ENCODE data around the gene TANC2. TPM values are rescaled to one million over a fixed set of nuclear protein-coding genes. Genes with fewer than 3 reads are reported as not detected.

TANC2 gene
- polyA plus RNA-seq, 2 of the 4 experiments (the other 2 are of a cell fraction) = 16.3 to 33.7 TPM

DNA sequence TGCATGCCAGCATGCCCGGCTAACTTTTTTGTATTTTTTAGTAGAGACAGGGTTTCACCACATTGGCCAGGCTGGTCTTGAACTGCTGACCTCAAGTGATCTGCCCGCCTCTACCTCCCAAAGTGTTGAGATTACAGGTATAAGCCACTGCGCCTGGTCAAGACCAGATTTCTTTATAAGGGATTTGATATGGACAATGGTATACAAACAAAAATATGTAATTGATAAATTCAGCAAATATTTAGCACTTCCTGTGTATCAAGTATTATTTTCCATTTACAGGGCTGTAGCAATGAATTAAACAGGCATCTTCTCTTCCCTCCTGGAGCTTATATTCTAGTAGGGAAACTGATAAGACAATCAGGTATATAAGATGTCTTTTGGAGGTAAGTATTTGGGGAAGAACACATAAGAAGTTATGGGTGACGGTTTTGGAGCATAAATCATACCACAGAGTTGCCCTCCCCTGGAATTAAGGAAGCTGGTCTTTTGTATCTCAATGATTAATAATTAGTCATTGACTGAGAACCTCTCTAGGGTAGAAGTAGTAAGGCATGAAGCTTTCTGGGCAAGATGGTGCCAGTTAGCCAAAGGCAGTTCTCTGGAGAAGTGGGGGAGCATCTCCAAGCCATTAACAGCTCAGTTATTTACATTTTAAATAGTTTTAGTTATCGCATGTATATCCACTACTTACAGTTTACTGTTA is 35.8 kb downstream of the TANC2 start:
- ATAC-seq (no peak; a peak in 1 of 6 replicates), DNase-seq (ENCODE audit: low read depth in 1 of 2, low spot score in 1 of 2) (no peak), FAIRE-seq (no peak)
- TF ChIP-seq JUN (IDR thresholded peaks at IDR 0.05) (no peak), GATA3 (IDR thresholded peaks at IDR 0.05; ENCODE audit: borderline replicate concordance) (no peak), HEYL (CRISPR knock-in tag; IDR thresholded peaks at IDR 0.05) (no peak), HDAC2 (IDR thresholded peaks at IDR 0.05) (no peak), CBX2 (IDR thresholded peaks at IDR 0.05; ENCODE audit: borderline replicate concordance, low read depth) (no peak), RNF2 (IDR thresholded peaks at IDR 0.05; ENCODE audit: borderline replicate concordance, low read depth) (no peak), ELK1 (IDR thresholded peaks at IDR 0.05; ENCODE audit: low read depth, low read length) (no peak)
- TF ChIP-seq, protein P1, sequence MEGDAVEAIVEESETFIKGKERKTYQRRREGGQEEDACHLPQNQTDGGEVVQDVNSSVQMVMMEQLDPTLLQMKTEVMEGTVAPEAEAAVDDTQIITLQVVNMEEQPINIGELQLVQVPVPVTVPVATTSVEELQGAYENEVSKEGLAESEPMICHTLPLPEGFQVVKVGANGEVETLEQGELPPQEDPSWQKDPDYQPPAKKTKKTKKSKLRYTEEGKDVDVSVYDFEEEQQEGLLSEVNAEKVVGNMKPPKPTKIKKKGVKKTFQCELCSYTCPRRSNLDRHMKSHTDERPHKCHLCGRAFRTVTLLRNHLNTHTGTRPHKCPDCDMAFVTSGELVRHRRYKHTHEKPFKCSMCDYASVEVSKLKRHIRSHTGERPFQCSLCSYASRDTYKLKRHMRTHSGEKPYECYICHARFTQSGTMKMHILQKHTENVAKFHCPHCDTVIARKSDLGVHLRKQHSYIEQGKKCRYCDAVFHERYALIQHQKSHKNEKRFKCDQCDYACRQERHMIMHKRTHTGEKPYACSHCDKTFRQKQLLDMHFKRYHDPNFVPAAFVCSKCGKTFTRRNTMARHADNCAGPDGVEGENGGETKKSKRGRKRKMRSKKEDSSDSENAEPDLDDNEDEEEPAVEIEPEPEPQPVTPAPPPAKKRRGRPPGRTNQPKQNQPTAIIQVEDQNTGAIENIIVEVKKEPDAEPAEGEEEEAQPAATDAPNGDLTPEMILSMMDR (IDR thresholded peaks at IDR 0.05) = no peak
- ChIA-PET POLR2A (no interaction called here), CTCF (interaction anchor here (0.9 kb wide), 1 partner anchor 224 kb away, joined by 4 read pairs; no protein-coding TSS in a partner anchor)
- 88% methylated on average over 5 of the region's 5 CpGs for WGBS (ENCODE audit: missing lambda C conversion rate)
- Histone ChIP-seq H3K27ac (no peak overlapping the region), H3K9me3 (no peaks in the 10 kb centered on the region), H3K4me3 (no peak overlapping the region), H3K4me1 (peaks cover 27% of the 10 kb centered on the region), H3K4me2 (no peak overlapping the region)

- DNase-seq (ENCODE audit: low read depth in 1 of 2, low spot score in 1 of 2) (no peak), FAIRE-seq (no peak), ATAC-seq (no peak)
- ChIA-PET POLR2A (no interaction called here), CTCF (interaction anchor here (0.9 to 1.7 kb wide), 3 partner anchors 36 to 299 kb away, joined by 4 to 7 read pairs (median 5); partner anchors contain the start of gene TANC2)
- Histone ChIP-seq H3K4me3 (no peak overlapping the region), H3K27ac (no peak overlapping the region), H3K4me1 (peaks cover 26% of the 10 kb centered on the region), H3K9me3 (no peaks in the 10 kb centered on the region), H3K4me2 (no peak overlapping the region)
- 87% methylated on average over 2 of the region's 2 CpGs for WGBS (ENCODE audit: missing lambda C conversion rate)
- TF ChIP-seq BHLHE40 (IDR thresholded peaks at IDR 0.05; ENCODE audit: low read depth, low read length) (no peak), RNF2 (IDR thresholded peaks at IDR 0.05; ENCODE audit: borderline replicate concordance, low read depth) (no peak), MYC (IDR thresholded peaks at IDR 0.05; ENCODE audit: borderline replicate concordance, low read length) (no peak), RFX5 (IDR thresholded peaks at IDR 0.05) (no peak), CHD4 (IDR thresholded peaks at IDR 0.05; ENCODE audit: borderline replicate concordance) (no peak)
- TF ChIP-seq, protein P2, sequence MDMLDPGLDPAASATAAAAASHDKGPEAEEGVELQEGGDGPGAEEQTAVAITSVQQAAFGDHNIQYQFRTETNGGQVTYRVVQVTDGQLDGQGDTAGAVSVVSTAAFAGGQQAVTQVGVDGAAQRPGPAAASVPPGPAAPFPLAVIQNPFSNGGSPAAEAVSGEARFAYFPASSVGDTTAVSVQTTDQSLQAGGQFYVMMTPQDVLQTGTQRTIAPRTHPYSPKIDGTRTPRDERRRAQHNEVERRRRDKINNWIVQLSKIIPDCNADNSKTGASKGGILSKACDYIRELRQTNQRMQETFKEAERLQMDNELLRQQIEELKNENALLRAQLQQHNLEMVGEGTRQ (IDR thresholded peaks at IDR 0.05) = no peak
Measured at GRCh38 chr17:63002625-63003024, 36.6 kb downstream of the TANC2 start.

GRCh38 chr17:63015824-63016223 is 49.8 kb downstream of the TANC2 start:
- FAIRE-seq (no peak), DNase-seq (ENCODE audit: low read depth in 1 of 2, low spot score in 1 of 2) (no peak), ATAC-seq (no peak)
- TF ChIP-seq CHD4 (IDR thresholded peaks at IDR 0.05; ENCODE audit: borderline replicate concordance) (no peak), GATA3 (IDR thresholded peaks at IDR 0.05; ENCODE audit: borderline replicate concordance) (no peak), MAX (IDR thresholded peaks at IDR 0.05) (no peak), NFE2L2 (conservative IDR thresholded peaks at IDR 0.05; ENCODE audit: low read length) (no peak), EHMT2 (IDR thresholded peaks at IDR 0.05; ENCODE audit: low read depth) (no peak), JUNB (IDR thresholded peaks at IDR 0.05) (no peak), MAFK (IDR thresholded peaks at IDR 0.05; ENCODE audit: partially characterized antibody) (no peak), RFX5 (IDR thresholded peaks at IDR 0.05) (no peak)
- TF ChIP-seq, protein P3, sequence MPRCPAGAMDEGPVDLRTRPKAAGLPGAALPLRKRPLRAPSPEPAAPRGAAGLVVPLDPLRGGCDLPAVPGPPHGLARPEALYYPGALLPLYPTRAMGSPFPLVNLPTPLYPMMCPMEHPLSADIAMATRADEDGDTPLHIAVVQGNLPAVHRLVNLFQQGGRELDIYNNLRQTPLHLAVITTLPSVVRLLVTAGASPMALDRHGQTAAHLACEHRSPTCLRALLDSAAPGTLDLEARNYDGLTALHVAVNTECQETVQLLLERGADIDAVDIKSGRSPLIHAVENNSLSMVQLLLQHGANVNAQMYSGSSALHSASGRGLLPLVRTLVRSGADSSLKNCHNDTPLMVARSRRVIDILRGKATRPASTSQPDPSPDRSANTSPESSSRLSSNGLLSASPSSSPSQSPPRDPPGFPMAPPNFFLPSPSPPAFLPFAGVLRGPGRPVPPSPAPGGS (IDR thresholded peaks at IDR 0.05) = no peak
- TF ChIP-seq, protein P4, sequence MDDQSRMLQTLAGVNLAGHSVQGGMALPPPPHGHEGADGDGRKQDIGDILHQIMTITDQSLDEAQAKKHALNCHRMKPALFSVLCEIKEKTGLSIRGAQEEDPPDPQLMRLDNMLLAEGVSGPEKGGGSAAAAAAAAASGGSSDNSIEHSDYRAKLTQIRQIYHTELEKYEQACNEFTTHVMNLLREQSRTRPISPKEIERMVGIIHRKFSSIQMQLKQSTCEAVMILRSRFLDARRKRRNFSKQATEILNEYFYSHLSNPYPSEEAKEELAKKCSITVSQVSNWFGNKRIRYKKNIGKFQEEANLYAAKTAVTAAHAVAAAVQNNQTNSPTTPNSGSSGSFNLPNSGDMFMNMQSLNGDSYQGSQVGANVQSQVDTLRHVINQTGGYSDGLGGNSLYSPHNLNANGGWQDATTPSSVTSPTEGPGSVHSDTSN (IDR thresholded peaks at IDR 0.05) = no peak
- TF ChIP-seq, protein P2 (IDR thresholded peaks at IDR 0.05) = no peak
- Histone ChIP-seq H3K9me3 (0 out of 3 replicates have a peak, but pooled peaks cover 2% of the 10 kb centered on the region), H3K4me2 (no peak overlapping the region), H3K4me3 (no peak overlapping the region), H3K27ac (no peak overlapping the region), H3K4me1 (peaks cover 6% of the 10 kb centered on the region; the same call in 1 of the 3 replicates)
- ChIA-PET CTCF (no interaction called here), POLR2A (no interaction called here)
- 85% methylated on average over 4 of the region's 4 CpGs for WGBS (ENCODE audit: missing lambda C conversion rate)
